ENCODE data around the gene DLGAP1.
A peak's percentile ranks its signal among the peaks of the same experiment; 100 is the strongest.

Gene DLGAP1

DNA sequence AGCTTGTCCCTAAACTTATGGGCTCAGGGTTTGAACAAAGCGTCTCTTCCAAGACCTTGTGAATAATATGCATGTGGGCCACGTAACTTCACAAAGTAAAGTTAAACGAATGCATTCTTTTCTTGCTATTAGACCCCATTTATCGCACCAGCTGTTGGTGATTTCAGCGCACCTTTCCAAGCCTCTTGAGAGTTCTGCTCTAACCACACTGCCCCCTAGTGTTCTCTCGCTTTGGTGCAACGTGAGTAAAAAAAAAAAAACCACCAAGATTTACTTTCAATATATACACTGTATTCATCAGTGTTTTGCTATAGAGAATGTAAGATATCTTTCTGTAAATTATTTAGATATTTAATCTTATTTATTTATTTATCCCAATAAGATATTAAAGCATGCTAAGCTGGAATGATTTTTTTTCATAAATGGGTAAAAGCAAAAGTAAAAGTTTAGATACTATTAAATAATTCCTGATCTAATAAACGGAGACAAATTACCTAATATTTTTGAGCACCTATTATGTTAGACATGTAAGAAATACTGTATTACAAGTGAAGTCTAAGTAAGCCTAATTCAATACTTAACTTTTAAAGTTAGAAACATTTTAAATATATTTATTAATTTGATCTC lies 459.5 kb downstream of the DLGAP1 start:
- TF ChIP-seq, protein P1, sequence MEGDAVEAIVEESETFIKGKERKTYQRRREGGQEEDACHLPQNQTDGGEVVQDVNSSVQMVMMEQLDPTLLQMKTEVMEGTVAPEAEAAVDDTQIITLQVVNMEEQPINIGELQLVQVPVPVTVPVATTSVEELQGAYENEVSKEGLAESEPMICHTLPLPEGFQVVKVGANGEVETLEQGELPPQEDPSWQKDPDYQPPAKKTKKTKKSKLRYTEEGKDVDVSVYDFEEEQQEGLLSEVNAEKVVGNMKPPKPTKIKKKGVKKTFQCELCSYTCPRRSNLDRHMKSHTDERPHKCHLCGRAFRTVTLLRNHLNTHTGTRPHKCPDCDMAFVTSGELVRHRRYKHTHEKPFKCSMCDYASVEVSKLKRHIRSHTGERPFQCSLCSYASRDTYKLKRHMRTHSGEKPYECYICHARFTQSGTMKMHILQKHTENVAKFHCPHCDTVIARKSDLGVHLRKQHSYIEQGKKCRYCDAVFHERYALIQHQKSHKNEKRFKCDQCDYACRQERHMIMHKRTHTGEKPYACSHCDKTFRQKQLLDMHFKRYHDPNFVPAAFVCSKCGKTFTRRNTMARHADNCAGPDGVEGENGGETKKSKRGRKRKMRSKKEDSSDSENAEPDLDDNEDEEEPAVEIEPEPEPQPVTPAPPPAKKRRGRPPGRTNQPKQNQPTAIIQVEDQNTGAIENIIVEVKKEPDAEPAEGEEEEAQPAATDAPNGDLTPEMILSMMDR (conservative IDR thresholded peaks at IDR 0.05; ENCODE audit: control insufficient read depth, insufficient read depth, low read depth, low read length), result peak; percentile 93
- peak; percentile 83 for DNase-seq (ENCODE audit: low read depth)
- H3K4me3 ChIP-seq (ENCODE audit: control insufficient read depth, low read depth, low read length), result no peak overlapping the region

DNA sequence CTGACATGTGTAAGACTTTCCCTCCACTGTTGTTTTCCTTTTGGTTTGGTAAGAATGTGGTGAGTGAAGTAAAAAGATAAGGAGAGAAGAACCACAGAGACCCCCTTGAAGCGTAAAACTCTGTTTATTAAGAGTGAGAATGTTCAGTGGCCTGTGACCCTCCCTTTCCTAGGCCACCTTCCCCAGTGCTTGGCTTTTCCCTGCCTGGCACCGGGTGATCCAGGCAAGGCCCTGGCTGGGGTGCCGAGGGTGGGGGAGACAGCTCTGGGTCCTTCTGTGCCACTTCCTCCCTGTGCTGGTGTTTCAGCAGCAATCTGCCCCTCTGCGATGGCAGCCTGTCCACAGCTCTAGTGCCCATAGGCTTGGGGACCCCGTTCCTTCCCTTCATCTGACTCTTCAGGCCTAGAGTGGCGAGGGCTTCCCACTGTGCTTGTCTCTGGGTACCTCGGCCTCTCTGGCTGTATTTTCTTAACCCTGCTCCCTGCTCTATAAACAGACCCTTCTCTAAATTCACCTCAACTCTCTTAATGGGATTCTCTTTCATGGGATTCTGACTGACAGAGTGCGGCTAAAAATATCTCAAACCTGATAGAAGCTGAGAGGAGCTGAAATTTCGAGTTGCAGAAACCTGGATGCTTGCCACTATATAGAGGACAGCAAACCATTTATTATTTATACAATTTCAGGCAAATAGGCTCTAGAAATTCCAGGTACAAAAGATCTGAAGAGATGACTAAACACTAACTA lies 461.0 kb downstream of the DLGAP1 start:
- TF ChIP-seq, protein P1 (conservative IDR thresholded peaks at IDR 0.05; ENCODE audit: control insufficient read depth, insufficient read depth, low read depth, low read length), result no peak
- DNase-seq (ENCODE audit: low read depth), result no peak
- H3K4me3 ChIP-seq (ENCODE audit: control insufficient read depth, low read depth, low read length), result no peak overlapping the region

DNA sequence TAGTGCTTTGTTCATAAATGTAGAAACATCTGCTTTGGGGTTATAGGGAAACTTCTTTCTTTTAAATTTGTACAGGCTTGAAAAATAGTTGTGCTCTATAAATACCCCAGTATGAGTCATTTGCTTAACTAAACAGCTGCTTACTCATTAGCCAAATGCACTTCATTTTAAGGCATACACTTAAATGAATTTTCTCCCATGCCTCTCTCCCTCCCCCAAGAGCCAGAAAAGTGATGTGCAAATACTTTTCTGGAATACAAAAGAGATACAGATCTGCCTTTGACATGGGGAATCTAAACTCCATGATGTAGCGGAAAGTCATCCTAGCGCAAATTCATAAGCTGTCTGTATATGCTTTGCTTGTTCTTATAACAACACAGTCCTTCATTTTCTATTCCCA lies 469.4 kb downstream of the DLGAP1 start:
- H3K4me3 ChIP-seq (ENCODE audit: control insufficient read depth, low read depth, low read length), result no peak overlapping the region
- DNase-seq (ENCODE audit: low read depth), result peak; percentile 90
- TF ChIP-seq, protein P1 (conservative IDR thresholded peaks at IDR 0.05; ENCODE audit: control insufficient read depth, insufficient read depth, low read depth, low read length), result peak; percentile 10

DNA sequence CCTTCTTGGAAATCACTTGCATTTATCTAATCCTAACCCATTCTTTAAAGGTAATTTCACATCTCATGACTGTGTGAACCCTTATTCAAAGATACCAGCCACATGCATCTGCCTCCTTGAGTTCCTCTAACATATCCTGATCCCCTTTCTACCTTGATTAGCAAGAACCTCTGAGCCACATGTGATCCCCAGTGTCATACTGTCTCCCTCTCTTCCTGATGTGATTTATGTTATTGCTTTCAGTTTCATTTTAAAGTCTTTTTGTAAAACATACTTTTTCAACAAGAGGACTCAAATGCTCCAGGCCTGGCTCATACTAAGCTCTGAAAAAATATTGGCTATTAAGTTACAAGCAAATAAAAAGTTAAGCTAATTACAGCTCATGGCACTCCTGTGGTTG lies 470.1 kb downstream of the DLGAP1 start:
- TF ChIP-seq, protein P1 (conservative IDR thresholded peaks at IDR 0.05; ENCODE audit: control insufficient read depth, insufficient read depth, low read depth, low read length), result no peak
- peak; percentile 32 for DNase-seq (ENCODE audit: low read depth)
- H3K4me3 ChIP-seq (ENCODE audit: control insufficient read depth, low read depth, low read length), result no peak overlapping the region

DNA sequence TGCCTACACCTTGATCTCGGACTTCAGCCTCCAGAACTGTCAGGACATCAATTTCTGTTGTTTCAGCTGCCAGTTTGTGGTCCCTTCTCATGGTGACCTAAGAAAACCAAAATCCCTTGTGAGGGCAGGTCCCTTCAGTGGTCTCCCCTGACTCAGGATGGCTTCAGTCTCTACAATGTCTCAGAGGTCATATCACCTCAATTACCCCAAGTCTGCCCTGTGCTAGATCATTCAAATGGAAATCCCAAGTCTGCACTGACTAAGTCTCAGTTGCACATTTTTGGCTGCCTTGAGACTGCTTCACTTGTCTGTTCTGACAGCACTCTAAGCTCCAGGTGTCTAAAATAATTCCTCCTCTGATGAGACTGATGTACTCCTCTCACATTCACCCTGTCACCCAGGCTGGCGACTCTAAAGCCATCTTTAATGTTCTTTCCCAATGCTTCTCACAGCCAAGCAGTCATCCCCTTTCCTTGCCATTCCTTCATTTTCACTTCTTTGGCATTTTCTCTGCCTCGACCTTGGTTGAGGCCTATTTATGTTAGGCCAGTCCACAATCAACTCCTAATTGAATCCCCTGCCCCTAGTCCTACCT lies 470.8 kb downstream of the DLGAP1 start:
- TF ChIP-seq, protein P1 (conservative IDR thresholded peaks at IDR 0.05; ENCODE audit: control insufficient read depth, insufficient read depth, low read depth, low read length), result no peak
- peak; percentile 38 for DNase-seq (ENCODE audit: low read depth)
- H3K4me3 ChIP-seq (ENCODE audit: control insufficient read depth, low read depth, low read length), result no peak overlapping the region

DNA sequence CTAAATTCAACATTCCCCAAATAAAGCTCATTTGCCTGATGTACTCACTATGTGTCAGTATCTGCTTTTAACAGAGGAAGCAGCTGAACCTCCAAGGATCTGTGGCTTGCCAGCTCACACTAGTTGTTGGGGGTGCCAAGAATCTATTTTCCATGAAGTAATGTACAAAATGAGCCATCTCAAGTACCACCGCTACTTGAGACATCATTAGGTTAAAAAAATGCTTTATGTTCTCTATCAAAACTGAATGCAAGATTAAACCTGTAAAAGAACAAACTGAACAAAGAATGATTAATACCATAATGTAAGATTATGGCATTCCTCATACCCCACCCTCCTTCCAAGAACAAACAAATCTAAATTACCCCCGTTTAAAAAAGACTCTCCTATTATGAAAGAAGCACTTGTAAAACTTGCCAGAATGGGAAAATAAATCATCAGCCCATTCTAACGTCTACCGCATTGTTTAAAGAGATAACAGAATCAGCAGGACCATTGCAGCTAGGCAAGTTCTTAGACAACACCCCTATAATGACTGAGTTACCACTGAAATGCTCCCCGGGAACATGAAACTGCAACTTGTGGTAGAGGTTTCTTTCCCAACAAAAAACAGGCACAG lies 471.6 kb downstream of the DLGAP1 start:
- no peak overlapping the region for H3K4me3 ChIP-seq (ENCODE audit: control insufficient read depth, low read depth, low read length)

More for the DNA sequence above, 471.6 kb downstream of the DLGAP1 start:
- TF ChIP-seq, protein P1 (conservative IDR thresholded peaks at IDR 0.05; ENCODE audit: control insufficient read depth, insufficient read depth, low read depth, low read length), result no peak
- DNase-seq (ENCODE audit: low read depth), result peak; percentile 98
